ENCODE results near the gene TMUB2. TPM values are rescaled to one million over a fixed set of nuclear protein-coding genes. Genes with fewer than 3 reads are reported as not detected.

The TMUB2 gene
- total and polyA plus RNA-seq, 2 of the 13 experiments (the other 11 are each of a cell fraction or from before 2014, with no cell fraction given), result 26.9 to 50.8 TPM

GRCh38 chr17:44198721-44199552 is 12.2 kb downstream of the TMUB2 start (continued):
- TF ChIP-seq HMGXB3 (CRISPR knock-in tag; IDR thresholded peaks at IDR 0.05; ENCODE audit: borderline replicate concordance), result no peak
- TF ChIP-seq ELK4 (CRISPR knock-in tag; IDR thresholded peaks at IDR 0.05; ENCODE audit: borderline replicate concordance), result no peak
- TF ChIP-seq DPF2 (CRISPR knock-in tag; IDR thresholded peaks at IDR 0.05; ENCODE audit: borderline replicate concordance, low read depth), result no peak
- TF ChIP-seq PAX8 (CRISPR knock-in tag; IDR thresholded peaks at IDR 0.05; ENCODE audit: borderline replicate concordance), result no peak
- peak; percentile 27; the same call in 1 of the 2 replicates for TF ChIP-seq ZNF614 (CRISPR knock-in tag; IDR thresholded peaks at IDR 0.05; ENCODE audit: borderline replicate concordance)
- TF ChIP-seq ZNF790 (CRISPR knock-in tag; IDR thresholded peaks at IDR 0.05; ENCODE audit: borderline replicate concordance), result no peak
- no peak for TF ChIP-seq ZFP1 (CRISPR knock-in tag; IDR thresholded peaks at IDR 0.05)
- no peak for TF ChIP-seq ZNF605 (CRISPR knock-in tag; IDR thresholded peaks at IDR 0.05)
- no peak for TF ChIP-seq ZEB1 (IDR thresholded peaks at IDR 0.05; ENCODE audit: insufficient replicate concordance, low read depth)
- no peak for TF ChIP-seq NFE2 (CRISPR knock-in tag; IDR thresholded peaks at IDR 0.05)
- peak; percentile 84; the same call in 1 of the 2 replicates for TF ChIP-seq SNAI1 (CRISPR knock-in tag; IDR thresholded peaks at IDR 0.05; ENCODE audit: borderline replicate concordance)
- no peak for TF ChIP-seq RBAK (CRISPR knock-in tag; IDR thresholded peaks at IDR 0.05)
- no peak for TF ChIP-seq ZNF18 (CRISPR knock-in tag; IDR thresholded peaks at IDR 0.05; ENCODE audit: insufficient replicate concordance)
- TF ChIP-seq ZNF235 (CRISPR knock-in tag; IDR thresholded peaks at IDR 0.05; ENCODE audit: borderline replicate concordance), result 0 out of 2 replicates have a peak, but pooled peaks have one; percentile 51
- no peak for TF ChIP-seq ZBTB34 (CRISPR knock-in tag; IDR thresholded peaks at IDR 0.05)
- TF ChIP-seq ZNF577 (CRISPR knock-in tag; IDR thresholded peaks at IDR 0.05; ENCODE audit: borderline replicate concordance, low read depth), result no peak
- no peak for TF ChIP-seq SMAD9 (CRISPR knock-in tag; IDR thresholded peaks at IDR 0.05)

All from HepG2 (cell line).